Hepatocyte (in vitro differentiated cells): ENCODE results near the gene SLC9A3.

Source experiments
- CTCF ChIP-seq: fragments of 200-600 bp; sonication (generic); IDR thresholded peaks from 2 replicates; pipeline ENCODE4 v1.5.1; 2016; ENCODE audit warnings: antibody characterized with exemption, mild to moderate bottlenecking; ENCODE audit not compliant: poor library complexity
- EZH2 ChIP-seq: fragments of 200-600 bp; sonication (generic); IDR thresholded peaks from 2 replicates; pipeline ENCODE4 v1.6.1; 2016; ENCODE audit warnings: antibody characterized with exemption, mild to moderate bottlenecking, borderline replicate concordance
- EZH2phosphoT487 ChIP-seq: fragments of 200-600 bp; sonication (generic); IDR thresholded peaks from one replicate; pipeline ENCODE4 v1.6.1; 2018; ENCODE audit warnings: antibody characterized with exemption, mild to moderate bottlenecking, low read depth, moderate library complexity; ENCODE audit not compliant: unreplicated experiment, severe bottlenecking

DNA sequence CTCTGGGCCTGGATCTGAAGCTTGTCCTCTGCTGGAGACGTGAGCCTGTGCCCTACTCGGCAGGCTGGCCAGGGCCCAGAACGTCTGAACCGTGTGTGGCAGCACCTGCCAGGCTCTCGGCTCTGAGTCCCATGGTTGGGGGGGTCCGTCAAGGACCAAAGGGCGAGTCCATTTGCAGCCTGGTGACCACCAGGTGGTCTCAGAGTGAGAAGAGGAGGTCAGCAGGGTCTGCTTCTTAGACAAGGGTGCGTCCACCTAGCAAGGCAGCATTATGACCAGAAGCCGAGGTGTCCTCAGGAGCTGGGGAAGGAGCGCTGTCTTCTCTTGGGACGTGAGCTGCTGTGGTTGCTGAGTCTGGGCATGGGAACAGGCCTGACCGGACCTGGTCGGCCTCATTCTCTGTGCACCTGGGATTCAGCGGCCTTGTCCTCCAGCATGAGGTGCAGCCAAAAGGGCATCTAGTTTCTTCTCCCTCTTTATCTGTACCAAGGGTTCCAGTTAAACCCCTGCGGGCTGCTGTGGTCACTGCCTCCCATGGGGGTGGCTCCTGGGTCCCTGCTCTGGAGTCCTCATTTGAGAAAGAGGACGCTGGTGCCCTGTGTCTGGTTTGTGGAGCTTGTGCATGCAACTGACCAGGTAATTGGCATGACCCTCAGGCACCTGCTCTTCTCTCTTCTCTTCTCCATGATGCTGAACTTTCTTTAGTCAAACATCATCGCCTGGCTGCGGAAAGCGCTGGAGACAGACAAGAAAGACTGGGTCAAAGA lies 66.9 kb downstream of the SLC9A3 start:
- TF ChIP-seq CTCF (no peak), EZH2phosphoT487 (no peak), EZH2 (no peak)
